Measurements from ENCODE around the gene PCNX1.

- TF ChIP-seq POLR2A (IDR thresholded peaks at IDR 0.05; ENCODE audit: extremely low read depth, insufficient read length) (no peak), CTCF (IDR thresholded peaks at IDR 0.05; ENCODE audit: low read depth, low read length) (no peak)
These were observed 214.5 kb downstream of the PCNX1 start for GRCh38 chr14:71121711-71122110.
